Epithelial cell of proximal tubule (primary cell): ENCODE results near the gene GSS. TPM values are rescaled to one million over a fixed set of nuclear protein-coding genes. Genes with fewer than 3 reads are reported as not detected.
A peak's percentile ranks its signal among the peaks of the same experiment; 100 is the strongest.

Experiments used
- DNase-seq: peaks from one replicate; pipeline ENCODE4 v3.0.0-alpha.2; 2011; ENCODE audit warnings: low read depth
- H3K4me3 ChIP-seq: 2 replicates; pipeline ENCODE4 v1.5.1; 2011; ENCODE audit warnings: low read depth, mild to moderate bottlenecking, low read length
- total RNA-seq: library from RNA; depleted of rRNA; stranded (reverse); fragments of >200 nt; gene quantifications from 2 replicates; pipeline ENCODE4 v1.2.3, GENCODE V29; 2015
- TF ChIP-seq, protein P1 (sequence below): conservative IDR thresholded peaks from 2 replicates; pipeline ENCODE4 v1.5.1; 2012; ENCODE audit warnings: low read depth, mild to moderate bottlenecking, low read length

GSS gene
- total RNA-seq, 1 donor from 2014 or later, result 76.2 TPM

DNA sequence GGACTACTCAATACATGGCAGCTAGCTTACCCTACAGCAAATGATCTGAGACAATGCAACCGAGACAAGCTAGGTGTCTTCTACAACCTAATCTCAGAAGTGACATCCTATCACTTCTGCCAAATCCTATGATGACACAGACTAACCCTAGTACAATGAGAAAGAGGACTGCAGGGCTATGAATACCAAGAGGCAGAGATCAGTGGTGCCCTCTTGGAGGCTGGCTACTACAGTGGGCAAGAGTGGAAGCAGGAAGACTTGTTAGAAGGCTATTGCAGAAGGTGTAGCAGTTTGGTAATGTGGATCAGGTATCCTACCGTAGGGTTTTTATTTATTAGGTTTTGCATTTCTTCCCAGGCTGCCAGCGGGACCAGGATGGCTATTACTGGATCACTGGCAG lies 30.3 kb downstream of the GSS start:
- no peak for DNase-seq
- TF ChIP-seq, protein P1, sequence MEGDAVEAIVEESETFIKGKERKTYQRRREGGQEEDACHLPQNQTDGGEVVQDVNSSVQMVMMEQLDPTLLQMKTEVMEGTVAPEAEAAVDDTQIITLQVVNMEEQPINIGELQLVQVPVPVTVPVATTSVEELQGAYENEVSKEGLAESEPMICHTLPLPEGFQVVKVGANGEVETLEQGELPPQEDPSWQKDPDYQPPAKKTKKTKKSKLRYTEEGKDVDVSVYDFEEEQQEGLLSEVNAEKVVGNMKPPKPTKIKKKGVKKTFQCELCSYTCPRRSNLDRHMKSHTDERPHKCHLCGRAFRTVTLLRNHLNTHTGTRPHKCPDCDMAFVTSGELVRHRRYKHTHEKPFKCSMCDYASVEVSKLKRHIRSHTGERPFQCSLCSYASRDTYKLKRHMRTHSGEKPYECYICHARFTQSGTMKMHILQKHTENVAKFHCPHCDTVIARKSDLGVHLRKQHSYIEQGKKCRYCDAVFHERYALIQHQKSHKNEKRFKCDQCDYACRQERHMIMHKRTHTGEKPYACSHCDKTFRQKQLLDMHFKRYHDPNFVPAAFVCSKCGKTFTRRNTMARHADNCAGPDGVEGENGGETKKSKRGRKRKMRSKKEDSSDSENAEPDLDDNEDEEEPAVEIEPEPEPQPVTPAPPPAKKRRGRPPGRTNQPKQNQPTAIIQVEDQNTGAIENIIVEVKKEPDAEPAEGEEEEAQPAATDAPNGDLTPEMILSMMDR, result no peak
- H3K4me3 ChIP-seq, result no peak overlapping the region

GRCh38 chr20:34923414-34923813 lies 32.2 kb downstream of the GSS start:
- TF ChIP-seq, protein P1, result no peak
- no peak for DNase-seq
- H3K4me3 ChIP-seq, result no peak overlapping the region

DNA sequence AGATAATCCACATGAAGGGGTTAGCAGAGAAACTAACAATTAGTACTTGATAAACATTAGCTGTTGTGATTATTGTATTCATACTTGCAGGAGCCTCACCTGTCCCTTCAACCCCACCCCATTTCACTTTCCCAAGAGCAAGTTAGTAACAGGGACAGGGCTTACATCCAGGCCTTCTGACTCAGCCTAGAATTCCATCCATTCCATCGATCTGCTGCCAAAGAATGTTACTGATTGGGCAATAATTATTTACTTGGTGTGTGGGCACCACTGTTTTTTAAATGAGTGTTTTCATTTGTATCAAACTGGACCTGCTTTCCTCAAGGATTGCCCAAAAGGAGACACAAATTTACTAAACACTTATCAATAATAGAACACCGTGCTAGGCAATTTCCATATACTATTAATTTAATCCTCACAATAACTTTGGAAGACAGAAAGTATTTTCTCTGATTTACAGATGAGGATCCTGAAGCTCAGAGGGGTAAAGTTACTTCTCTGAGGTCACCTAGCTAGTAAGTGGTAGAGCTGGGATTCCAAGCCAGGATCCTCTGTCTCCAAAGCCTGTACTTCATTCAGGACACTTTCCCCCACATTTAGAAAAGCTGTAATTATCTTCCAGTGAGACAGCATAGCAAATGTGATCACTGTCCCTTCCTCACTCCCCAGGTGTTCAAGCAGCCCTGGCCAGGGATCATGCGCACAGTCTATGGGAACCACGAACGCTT lies 32.8 kb downstream of the GSS start:
- peak; percentile 85 for DNase-seq
- TF ChIP-seq, protein P1, result no peak
- no peak overlapping the region for H3K4me3 ChIP-seq

DNA sequence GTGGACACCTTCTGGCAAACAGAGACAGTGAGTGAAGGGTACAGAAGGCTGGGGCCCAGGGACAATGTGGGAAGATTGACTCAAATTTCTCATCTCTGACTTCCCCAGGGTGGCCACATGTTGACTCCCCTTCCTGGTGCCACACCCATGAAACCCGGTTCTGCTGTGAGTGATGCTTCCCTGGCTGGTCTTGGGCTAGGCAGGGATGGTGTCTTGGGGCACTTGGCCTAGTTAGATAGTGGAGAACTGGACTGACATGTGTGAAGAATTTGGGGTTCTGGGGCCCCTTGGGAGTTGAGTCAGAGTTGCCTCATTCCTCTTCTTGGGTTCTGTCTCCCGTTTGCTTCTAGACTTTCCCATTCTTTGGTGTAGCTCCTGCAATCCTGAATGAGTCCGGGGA lies 34.2 kb downstream of the GSS start:
- TF ChIP-seq, protein P1, result no peak
- no peak for DNase-seq
- H3K4me3 ChIP-seq, result no peak overlapping the region

DNA sequence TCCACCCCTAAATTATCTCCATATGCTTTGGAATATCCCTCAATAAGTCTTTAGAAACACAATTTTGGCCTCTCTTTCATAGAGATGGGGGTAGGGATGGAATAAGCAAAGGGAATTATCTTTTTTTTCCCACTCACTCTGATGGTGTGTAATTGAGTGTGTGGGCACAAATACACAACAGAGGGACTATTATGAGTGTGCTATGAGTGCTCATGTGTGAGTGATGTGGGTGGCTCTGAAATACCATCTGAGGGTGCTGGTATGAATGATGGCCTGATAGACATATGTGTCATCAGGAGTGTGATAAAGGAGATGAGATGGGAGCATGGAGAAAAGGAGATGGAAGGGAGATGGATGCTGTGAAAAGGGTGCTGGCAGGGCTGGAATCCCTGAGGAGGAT lies 35.6 kb downstream of the GSS start:
- no peak overlapping the region for H3K4me3 ChIP-seq
- no peak for DNase-seq
- TF ChIP-seq, protein P1, result no peak

GRCh38 chr20:34916774-34917354 lies 38.7 kb downstream of the GSS start:
- DNase-seq, result no peak
- TF ChIP-seq, protein P1, result no peak
- no peak overlapping the region for H3K4me3 ChIP-seq
